Brain microvascular endothelial cell (primary cell): ENCODE results near the gene CACNA2D4.

Experiments used
- DNase-seq: peaks from one replicate; pipeline ENCODE4 v3.0.0-alpha.2; 2020
- H3K27ac ChIP-seq: fragments of 250-450 bp; sonication (Bioruptor Pico); 2 replicates; pipeline ENCODE4 v1.5.1; 2020; ENCODE audit warnings: mild to moderate bottlenecking, moderate library complexity
- H3K27me3 ChIP-seq: fragments of 250-450 bp; sonication (Bioruptor Pico); replicated peaks from 2 replicates; pipeline ENCODE4 v1.5.1; 2020; ENCODE audit warnings: mild to moderate bottlenecking
- H3K36me3 ChIP-seq: fragments of 250-450 bp; sonication (Bioruptor Pico); replicated peaks from 2 replicates; pipeline ENCODE4 v1.5.1; 2020; ENCODE audit warnings: mild to moderate bottlenecking
- H3K4me3 ChIP-seq: 2 replicates; pipeline ENCODE4 v1.5.1; 2011; ENCODE audit warnings: low read depth, mild to moderate bottlenecking, control low read depth, low read length, moderate library complexity
- in situ Hi-C: cut with HindIII; loops from 2 replicates; pipeline ENCODE4 v1.10.0; 2017; ENCODE audit warnings: low sequenced_read_pairs, low pct_ligation_motif_present
- TF ChIP-seq, protein P1 (sequence below): IDR thresholded peaks from 2 replicates; pipeline ENCODE4 v1.5.1; 2011; ENCODE audit warnings: low read depth, mild to moderate bottlenecking, moderate library complexity, low read length, control low read depth, inconsistent platforms; ENCODE audit errors: missing control alignments

CACNA2D4 gene

GRCh38 chr12:1810931-1811280, 107.5 kb downstream of the CACNA2D4 start:
- Histone ChIP-seq H3K4me3 (no peak overlapping the region), H3K27ac (peak overlapping the region; percentile 66), H3K27me3 (no peaks in the 10 kb centered on the region), H3K36me3 (no peaks in the 10 kb centered on the region)
- in situ Hi-C loops = loop anchor here (25.0 kb wide), 1 partner anchor 126 kb away; no protein-coding TSS in a partner anchor
- DNase-seq = no peak
- TF ChIP-seq, protein P1, sequence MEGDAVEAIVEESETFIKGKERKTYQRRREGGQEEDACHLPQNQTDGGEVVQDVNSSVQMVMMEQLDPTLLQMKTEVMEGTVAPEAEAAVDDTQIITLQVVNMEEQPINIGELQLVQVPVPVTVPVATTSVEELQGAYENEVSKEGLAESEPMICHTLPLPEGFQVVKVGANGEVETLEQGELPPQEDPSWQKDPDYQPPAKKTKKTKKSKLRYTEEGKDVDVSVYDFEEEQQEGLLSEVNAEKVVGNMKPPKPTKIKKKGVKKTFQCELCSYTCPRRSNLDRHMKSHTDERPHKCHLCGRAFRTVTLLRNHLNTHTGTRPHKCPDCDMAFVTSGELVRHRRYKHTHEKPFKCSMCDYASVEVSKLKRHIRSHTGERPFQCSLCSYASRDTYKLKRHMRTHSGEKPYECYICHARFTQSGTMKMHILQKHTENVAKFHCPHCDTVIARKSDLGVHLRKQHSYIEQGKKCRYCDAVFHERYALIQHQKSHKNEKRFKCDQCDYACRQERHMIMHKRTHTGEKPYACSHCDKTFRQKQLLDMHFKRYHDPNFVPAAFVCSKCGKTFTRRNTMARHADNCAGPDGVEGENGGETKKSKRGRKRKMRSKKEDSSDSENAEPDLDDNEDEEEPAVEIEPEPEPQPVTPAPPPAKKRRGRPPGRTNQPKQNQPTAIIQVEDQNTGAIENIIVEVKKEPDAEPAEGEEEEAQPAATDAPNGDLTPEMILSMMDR = no peak

- in situ Hi-C loops = loop anchor here (25.0 kb wide), 1 partner anchor 127 kb away; no protein-coding TSS in a partner anchor
- DNase-seq = peak; percentile 65
- H3K4me3 ChIP-seq = peak overlapping the region; percentile 3
- no peaks in the 10 kb centered on the region for H3K36me3 ChIP-seq
- H3K27me3 ChIP-seq = no peaks in the 10 kb centered on the region
- H3K27ac ChIP-seq = peak overlapping the region; percentile 55
- TF ChIP-seq, protein P1 = no peak
Observed at GRCh38 chr12:1810201-1810930, 108.1 kb downstream of the CACNA2D4 start.

DNA sequence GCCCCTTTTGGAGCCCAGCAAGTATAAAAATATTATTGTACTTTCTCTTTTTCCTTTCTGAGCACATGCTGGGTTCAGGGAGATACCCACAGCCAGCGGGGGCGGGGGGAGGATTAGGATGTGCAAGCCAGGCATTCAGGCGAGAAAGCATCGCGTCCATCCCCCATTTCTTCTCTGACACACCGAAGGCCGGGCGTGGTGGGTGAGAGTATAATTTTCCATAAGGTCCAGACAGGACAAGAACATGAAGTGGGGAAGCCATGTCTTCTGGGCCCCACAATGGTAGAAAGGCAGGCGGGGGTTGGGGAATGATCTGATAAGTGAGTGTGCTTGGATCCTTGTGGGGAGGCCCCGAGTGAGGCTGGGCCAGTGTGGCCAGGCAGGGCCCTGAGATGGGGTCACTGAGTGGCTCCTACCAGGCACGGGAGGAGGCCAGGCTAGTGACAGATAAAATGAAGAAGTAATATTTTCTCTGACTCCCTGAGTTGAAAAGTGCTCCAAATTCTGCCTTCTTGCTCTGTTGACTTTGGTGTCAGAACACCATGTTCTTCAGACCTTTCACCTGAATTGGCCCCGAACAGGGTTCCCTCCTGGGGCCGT, 108.8 kb downstream of the CACNA2D4 start:
- TF ChIP-seq, protein P1 = no peak
- Histone ChIP-seq H3K27ac (peak overlapping the region; percentile 55), H3K36me3 (no peaks in the 10 kb centered on the region), H3K27me3 (no peaks in the 10 kb centered on the region), H3K4me3 (no peak overlapping the region)
- DNase-seq = no peak
- in situ Hi-C loops = loop anchor here (25.0 kb wide), 1 partner anchor 128 kb away; no protein-coding TSS in a partner anchor

GRCh38 chr12:1808798-1809480, 109.5 kb downstream of the CACNA2D4 start:
- Histone ChIP-seq H3K27ac (no peak overlapping the region), H3K4me3 (no peak overlapping the region), H3K27me3 (no peaks in the 10 kb centered on the region), H3K36me3 (no peaks in the 10 kb centered on the region)
- TF ChIP-seq, protein P1 = no peak
- in situ Hi-C loops = loop anchor here (25.0 kb wide), 1 partner anchor 128 kb away; no protein-coding TSS in a partner anchor
- DNase-seq = no peak

- H3K4me3 ChIP-seq = no peak overlapping the region
- H3K27me3 ChIP-seq = no peaks in the 10 kb centered on the region
- in situ Hi-C loops = loop anchor here (25.0 kb wide), 1 partner anchor 129 kb away; no protein-coding TSS in a partner anchor
- no peak for DNase-seq
- no peak overlapping the region for H3K27ac ChIP-seq
- H3K36me3 ChIP-seq = no peaks in the 10 kb centered on the region
- TF ChIP-seq, protein P1 = no peak
Observed at GRCh38 chr12:1808036-1808797, 110.2 kb downstream of the CACNA2D4 start.
